NCI-H1105 treated with DMSO at 0.1 percent for 48 hours (cell line): Measurements from ENCODE around the gene FOXP4.

Source experiments
- DNase-seq: peaks from one replicate; lab custom pipeline; 2025; lab: John Stamatoyannopoulos, UW

FOXP4 gene

DNA sequence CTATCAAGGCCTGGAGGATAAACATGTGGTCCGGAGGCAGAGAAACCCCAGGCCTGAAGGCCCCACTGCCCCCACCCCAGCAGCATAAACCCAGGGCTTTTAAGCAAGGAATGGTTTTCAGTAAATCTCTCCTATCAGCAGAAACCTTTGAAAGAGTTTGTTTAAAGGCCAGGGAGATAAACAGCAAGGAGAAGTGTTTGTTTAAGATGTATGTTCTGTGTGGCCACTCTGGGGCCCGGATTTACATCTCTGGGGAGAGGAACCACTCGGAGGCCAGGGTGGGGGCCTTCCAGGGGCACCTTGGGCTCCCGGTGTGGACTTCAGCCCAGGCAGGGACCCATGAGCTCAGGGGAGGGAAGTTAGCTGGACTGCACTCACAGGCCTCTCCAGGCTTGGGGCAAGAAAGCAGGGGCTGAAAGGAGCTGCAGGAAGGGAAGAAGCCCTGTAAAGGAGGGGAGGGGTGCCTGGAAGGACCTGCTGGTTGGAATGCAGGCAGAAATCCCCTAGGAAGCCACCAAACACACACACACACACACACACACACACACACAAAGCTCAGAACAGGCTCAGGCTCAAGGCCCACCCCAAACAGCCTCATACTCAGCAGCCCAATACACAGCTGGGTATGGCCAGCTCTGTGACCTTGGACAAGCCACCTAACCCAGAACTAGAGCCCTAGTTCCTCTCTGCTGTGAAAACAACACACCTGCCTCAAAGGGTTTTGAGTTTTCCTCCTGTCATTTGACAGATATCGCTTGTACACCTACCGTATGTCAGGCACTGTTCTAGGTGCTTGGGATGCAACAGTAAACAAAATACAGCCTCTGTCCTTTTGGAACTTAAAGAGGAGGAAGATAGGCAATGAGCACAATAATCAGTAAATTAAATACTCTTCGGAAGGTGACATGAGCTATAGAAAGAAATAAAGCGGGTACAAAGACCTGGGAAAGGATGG lies 26.2 kb upstream of the FOXP4 start:
- DNase-seq: no peak

GRCh38 chr6:41522780-41523548 lies 23.2 kb upstream of the FOXP4 start:
- DNase-seq: no peak

- peak; percentile 78 for DNase-seq
Observed at GRCh38 chr6:41523915-41524633, 22.1 kb upstream of the FOXP4 start.

GRCh38 chr6:41524634-41525011 lies 21.6 kb upstream of the FOXP4 start:
- DNase-seq: no peak

- DNase-seq: no peak
Observed at GRCh38 chr6:41527721-41528408, 18.3 kb upstream of the FOXP4 start.

DNA sequence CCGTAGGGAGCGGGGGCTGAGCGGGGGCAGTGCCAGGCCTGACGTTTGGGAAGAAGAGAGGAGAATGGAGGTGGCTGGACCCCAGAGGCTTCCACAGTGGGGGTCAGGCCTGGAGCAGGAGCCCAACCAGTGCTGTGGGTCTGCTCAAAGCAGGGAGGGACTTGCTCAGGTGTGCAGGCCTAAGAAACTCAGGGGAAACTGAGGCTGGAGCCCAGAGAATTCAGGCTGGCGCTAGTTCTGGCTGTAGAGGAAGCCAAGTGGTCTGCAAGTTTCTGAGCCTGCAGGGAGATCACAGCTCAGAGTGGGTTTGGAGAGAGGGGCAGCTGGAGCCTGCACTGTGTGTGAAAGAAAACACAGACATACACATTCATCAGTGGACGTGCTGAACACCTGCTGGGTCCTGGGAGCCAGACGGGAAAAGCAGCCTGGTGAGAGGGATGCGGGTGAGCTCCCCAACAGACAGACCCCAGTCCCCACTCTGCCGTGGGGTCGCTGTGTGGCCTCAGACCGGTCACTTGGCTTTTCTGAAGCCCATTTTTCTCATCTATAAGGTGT lies 17.7 kb upstream of the FOXP4 start:
- no peak for DNase-seq

- DNase-seq: no peak
Observed at GRCh38 chr6:41529049-41529448, 17.1 kb upstream of the FOXP4 start.

GRCh38 chr6:41529970-41530369 lies 16.2 kb upstream of the FOXP4 start:
- DNase-seq: no peak

- no peak for DNase-seq
Observed at GRCh38 chr6:41530476-41530875, 15.7 kb upstream of the FOXP4 start.

- DNase-seq: no peak
Observed at GRCh38 chr6:41531016-41531415, 15.2 kb upstream of the FOXP4 start.

DNA sequence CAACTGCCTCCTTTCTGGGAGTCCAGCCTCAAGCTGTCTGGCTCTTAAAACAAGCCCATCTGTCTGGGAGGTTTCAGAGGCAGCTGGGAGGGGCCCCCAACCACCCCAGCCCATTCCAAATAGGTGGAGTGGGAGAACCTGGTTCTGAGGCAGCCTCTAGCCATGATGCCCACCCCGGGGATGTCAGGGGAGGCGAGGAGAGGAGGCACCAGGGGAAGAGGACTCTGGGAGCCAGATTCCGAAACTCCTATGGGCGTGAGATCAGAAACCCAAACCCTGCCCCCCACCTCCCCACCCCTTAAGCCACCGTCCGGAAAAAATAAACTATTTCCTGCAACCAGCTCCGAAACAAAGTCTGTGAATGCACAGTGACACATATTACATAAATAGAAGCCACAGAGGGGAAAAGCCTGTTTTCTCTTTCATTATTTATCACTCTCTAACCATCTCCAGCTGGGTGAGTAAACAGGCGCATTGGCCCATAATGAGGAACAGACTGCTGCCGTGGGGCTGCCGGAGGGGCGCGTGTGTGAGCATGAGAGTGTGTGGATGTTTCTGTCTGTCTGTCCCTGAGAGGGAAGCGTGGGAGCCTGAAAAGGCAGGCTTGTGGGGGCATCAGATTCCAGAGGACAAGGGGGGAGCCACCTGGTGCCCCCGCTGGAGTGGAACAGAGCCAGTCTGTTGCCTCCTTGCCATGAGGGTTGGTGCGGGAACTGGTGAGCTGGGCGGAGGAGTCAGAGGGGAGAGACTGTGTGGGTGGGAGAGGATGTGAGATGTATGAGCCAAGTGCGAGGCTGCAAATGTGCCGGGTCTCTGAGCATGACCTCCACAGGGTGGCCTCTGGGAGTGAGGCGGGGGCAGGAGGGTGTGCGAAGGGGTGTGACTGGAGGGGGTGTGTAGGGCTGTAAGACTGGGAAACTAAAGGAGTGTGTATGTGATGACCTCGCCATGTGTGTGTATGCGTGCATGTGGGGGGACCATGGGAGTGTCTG lies 14.3 kb upstream of the FOXP4 start:
- DNase-seq: no peak

DNA sequence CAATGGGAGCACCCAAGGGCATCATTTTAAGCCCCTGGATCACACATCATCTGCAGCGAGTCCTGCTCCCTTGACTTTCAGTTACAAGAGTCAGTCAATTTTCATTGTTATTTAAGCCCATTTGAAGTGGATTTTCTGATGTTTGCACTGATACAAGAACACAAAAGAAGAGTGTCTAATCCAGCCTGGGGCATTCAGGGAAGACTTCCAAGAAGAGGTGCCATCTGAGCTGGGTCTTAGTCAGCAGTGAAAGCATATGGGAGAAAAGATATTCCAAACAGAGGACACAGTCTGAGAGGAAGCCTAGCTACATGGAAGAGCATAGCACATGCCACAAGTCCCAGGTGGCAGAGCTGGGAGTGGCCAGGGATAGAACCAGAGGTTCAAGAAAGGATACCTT lies 10.4 kb upstream of the FOXP4 start:
- no peak for DNase-seq

- peak; percentile 94 for DNase-seq
Observed at GRCh38 chr6:41536795-41537758, 9.1 kb upstream of the FOXP4 start.

DNA sequence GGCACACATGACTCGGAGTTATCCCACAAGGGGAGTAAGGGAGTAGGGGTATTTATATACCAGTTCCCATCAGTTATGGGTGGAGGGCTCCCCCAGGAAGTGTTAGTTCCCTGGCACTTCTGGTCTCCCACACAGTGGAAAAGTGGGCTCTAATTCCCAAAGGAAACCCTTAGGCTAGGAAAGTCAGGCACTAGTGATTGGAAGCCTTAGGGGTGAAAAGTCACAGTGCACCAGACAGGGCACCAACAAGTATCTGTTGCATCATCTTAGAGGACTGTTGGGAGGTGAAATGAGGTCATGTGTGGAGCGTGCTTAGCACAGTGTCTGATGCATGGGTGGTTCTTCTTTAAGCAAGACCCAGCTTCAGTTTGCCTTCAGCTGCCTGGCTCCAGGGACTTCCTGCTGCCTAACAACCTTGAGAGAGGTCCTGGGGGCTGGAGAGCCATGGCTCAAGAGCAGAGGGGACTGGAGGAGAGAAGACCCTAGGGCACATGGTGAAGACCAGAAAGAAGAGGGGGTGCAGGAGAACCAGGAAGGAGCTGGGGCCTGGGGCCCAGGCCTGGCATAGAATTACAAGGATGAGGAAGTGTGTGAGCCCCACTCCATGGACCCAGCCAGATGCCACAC lies 7.5 kb upstream of the FOXP4 start:
- no peak for DNase-seq

DNA sequence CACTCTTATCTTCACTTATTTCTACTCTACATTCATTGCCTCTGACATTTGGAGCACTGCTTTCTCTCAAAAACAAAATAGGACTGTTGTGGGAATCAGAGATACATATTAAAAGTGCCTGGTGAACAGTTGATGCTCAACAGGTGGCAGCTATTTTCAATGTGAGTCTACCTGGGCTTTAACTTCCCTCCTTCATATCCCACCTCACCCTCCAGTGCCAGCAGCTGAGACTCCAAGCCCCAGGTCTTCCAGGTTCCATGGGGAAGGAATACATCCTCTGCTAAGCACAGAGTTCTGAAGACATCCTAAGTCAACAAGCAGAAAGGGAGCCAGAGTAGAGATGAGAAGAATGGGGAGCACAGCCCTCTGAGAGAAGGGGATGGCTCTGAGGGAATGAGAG lies 7.0 kb upstream of the FOXP4 start:
- no peak for DNase-seq

GRCh38 chr6:41541364-41541763 lies 4.8 kb upstream of the FOXP4 start:
- DNase-seq: no peak

- no peak for DNase-seq
Observed at GRCh38 chr6:41543087-41543486, 3.1 kb upstream of the FOXP4 start.

- no peak for DNase-seq
Observed at GRCh38 chr6:41545247-41545702, 906 bp upstream of the FOXP4 start.

- peak; percentile 50 for DNase-seq
Observed at GRCh38 chr6:41546475-41546865, 289 bp downstream of the FOXP4 start.
